NCI-H82 treated with DMSO at 0.1 percent for 48 hours (cell line): ENCODE data around the gene PPP6C.
"Not testable (repeated sequence)": the region's sequence is repeated elsewhere in the genome, so short reads cannot be mapped to it uniquely, and the experiment has no call there.

Experiments
- DNase-seq: peaks from one replicate; lab custom pipeline; 2025; ENCODE audit not compliant: unreplicated experiment; lab: John Stamatoyannopoulos, UW

Gene PPP6C

GRCh38 chr9:125183054-125183453, 6.5 kb downstream of the PPP6C start:
- DNase-seq: no peak

GRCh38 chr9:125181756-125182155, 7.8 kb downstream of the PPP6C start:
- not testable (repeated sequence) for DNase-seq

DNA sequence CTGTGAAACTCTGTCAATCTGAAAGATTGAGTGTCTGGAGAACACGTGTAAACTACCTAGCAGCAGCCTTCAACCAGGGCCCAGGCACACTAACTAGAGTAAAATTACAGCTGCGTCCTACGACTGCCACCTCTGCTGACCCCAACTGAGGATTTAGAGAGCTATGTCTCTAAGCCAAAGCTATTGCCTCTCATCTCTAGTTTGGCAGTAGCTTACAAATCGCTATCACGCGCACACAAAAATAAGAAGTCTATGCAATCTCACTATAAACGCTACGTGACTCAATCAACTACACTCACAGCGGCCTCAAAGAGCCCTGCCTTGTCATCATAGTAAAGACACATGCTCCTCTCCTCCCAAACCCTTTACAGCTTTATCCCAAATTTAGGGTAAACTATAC, 8.7 kb downstream of the PPP6C start:
- no peak for DNase-seq

DNA sequence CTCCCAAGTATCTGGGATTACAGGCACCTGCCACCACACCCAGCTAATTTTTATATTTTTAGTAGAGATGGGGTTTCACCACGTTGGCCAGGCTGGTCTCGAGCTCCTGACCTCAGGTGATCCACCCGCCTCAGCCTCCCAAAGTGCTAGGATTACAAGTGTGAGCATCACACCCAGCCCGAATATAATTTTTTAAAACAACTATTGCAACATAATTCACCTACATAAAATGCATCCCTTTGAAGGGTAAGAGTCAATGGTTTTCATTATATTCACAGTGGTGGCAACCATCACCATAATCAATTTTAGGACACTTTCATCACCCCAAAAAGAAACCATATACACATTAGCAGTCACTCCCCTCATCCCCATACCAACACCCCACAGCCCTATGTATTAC, 9.8 kb downstream of the PPP6C start:
- not testable (repeated sequence) for DNase-seq

GRCh38 chr9:125177888-125178287, 11.7 kb downstream of the PPP6C start:
- DNase-seq: no peak

DNA sequence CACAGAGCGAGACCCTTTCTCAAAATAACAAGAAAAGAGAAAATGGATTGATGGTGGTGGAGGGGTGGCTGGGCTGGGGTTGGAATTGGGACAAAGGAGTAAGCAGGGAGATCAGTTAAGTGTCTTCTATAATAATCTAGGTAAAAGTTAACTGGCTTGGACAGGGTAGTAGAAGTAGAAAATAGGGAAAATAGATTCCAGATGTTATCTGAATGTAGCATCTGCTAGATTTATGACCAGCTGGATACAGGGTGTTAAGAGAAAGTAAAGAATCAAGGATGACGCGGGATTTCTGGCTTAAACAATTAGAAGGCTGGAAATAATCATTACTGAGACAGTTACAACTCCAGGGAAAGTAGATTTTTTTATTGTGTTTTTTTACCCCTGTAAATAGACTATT, 13.0 kb downstream of the PPP6C start:
- DNase-seq: no peak

GRCh38 chr9:125172031-125172755, 17.4 kb downstream of the PPP6C start:
- DNase-seq: no peak

- DNase-seq: no peak
Observed at GRCh38 chr9:125169895-125170294, 19.7 kb downstream of the PPP6C start.

GRCh38 chr9:125166762-125167161, 22.8 kb downstream of the PPP6C start:
- DNase-seq: no peak

- DNase-seq: not testable (repeated sequence)
Observed at GRCh38 chr9:125162891-125163290, 26.7 kb downstream of the PPP6C start.

GRCh38 chr9:125161284-125161918, 28.2 kb downstream of the PPP6C start:
- no peak for DNase-seq

DNA sequence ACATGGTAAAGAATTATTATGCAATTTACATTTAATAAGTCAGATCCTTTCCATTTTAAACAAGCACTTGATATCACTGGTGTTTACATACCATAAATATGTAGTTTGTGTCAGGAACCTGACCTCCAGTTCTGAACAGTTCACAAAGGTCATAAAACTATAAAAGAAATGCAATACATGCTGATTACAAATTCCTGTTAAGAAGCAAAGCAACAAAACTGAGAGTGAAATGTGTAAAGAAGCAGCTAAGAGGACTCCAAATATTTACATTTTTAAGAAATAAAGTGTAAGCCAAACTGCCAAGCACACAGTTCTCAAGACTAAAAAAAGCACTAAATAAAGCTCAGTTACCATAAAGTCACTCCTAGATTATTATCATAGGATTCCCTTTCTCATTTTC, 28.9 kb downstream of the PPP6C start:
- no peak for DNase-seq

- DNase-seq: no peak
Observed at GRCh38 chr9:125156551-125156950, 33.1 kb downstream of the PPP6C start.

DNA sequence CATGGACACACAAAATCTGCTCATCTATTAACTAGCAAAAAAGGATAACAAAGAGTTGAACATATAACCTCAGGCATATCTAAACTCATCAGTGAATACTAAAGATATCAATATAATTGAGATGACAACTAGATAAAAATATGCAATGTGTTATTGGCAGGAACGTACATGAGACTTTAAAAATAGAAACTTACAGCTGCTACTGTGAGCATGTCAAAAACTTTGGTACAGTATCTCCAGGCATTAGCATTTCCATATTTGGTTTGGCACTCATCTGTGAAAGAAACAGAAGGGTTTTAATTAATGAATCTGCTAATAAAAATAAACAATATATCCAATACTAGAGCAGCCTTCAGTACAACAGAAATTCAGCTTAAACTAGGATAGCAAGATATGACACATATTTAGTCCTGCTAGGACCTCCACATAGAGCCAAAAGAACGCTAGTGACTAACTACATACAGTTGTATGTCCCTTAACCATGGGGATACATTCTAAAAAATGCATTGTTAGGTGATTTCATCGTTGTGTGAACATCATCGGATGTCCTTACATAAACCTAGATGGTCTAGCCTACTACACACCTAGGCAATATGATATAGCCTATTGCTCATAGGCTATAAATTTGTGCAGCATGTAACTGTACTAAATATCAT, 35.8 kb downstream of the PPP6C start:
- DNase-seq: no peak

- no peak for DNase-seq
Observed at GRCh38 chr9:125151730-125152129, 37.9 kb downstream of the PPP6C start.

- no peak for DNase-seq
Observed at GRCh38 chr9:125150349-125151245, 39.0 kb downstream of the PPP6C start.

DNA sequence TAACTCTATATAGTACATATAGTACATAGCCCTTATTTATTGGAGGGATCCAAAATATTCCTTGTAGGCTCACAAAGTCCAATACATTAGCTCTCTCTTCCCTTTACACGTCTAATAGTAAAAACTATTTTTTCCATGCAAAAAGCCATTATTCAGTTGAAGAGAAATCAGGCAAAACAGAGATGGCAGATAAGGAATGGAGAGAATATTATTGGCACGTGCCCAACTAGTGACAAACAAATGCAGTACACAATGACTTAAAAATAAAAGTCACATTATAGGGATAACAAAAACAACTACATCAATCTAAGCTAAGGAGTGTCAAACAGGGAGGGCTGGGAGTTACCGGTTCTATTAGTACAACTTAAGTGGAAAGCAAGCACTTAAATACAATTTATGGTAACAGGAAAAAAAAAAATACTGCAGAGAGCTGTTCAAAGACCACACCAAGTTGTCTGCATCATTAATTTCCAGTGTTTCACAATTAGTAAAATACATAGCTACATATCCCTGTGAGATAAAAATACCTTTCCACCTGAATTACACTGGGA, 42.1 kb downstream of the PPP6C start:
- no peak for DNase-seq

DNA sequence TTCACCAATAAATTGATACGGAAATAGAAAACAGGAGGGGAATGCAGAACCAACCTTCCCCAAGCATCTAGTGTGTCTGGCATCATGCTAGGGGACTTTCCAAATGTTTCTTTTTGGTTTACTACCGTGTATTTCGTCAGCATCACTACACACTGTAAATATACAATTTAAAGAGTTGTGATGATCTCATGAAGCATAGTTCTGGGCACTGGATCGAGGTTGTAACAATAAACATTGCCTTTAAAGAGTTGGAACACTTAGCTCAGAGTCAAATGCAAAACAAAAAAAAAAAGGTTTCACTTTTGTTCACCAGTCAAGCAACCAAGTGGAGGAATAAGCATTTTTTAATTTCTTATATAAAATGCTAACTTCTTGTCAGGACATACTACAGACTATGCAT, 43.4 kb downstream of the PPP6C start:
- no peak for DNase-seq

GRCh38 chr9:125145425-125145824, 44.2 kb downstream of the PPP6C start:
- no peak for DNase-seq

DNA sequence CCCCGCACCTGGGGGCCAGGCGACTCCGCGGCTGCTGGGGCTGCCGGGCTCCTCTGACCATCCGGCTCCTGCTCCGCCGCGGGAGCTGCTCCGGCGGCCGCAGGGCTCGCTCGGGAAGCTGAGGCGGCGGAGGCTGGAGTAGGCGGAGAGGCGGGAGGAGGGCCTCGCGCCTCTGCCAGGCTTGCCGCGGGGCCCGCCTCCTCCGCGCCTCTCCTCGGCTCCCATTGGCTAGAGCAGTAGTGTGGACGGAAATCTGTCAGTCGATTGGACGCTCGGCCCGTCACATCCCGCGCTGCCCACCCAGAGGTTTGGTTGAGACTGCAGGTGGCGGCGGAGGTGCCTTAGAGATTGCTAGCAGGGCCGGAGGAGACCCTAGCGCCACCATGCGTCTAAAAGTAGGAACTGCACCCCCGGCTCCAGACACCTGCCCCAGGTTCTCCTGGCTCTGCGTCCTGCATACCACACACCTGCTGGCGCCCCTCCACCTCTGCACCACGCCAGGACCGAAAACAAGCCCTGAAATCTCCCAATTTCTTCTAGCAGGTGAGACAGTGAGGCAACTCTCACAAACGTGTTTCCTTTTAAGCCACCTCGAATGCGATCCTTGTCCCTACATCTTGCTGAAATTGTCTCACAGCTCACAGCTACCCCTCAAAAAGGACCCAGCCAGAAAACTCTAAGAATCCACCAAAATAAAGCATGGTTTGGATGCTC, 46.1 kb downstream of the PPP6C start, which contains the start of gene SCAI:
Gene SCAI, minus strand, starts transcription at position 152 of the 714 bp plus-strand sequence. Its CDS starts 91 bp downstream, at position 61.
- DNase-seq: peak; percentile 94
